ENCODE results near the gene NOP14. TPM values are rescaled to one million over a fixed set of nuclear protein-coding genes. Genes with fewer than 3 reads are reported as not detected.

NOP14 gene
- total RNA-seq, 1 experiment from 2014 or later: 50.1 TPM

DNA sequence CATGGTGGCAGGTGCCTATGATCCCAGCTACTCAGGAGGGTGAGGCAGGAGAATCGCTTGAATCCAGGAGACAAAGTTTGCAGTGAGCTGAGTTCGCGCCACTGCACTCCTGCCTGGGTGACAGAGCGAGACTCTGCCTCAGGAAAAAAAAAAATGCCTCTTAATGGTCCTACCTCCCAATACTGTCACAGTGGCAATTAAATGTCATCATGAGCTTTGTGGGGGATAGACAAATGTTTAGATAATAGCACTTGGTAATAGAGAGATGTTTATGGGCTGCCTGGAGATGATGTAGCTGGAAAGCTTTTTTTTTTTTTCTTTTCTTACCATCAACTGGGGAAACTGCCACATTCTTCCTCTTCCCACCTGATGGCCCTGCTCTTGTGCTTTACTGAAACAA is 33.2 kb upstream of the NOP14 start:
- Histone ChIP-seq H3K4me1 (ENCODE audit: insufficient read depth, low read length) (no peaks in the 10 kb centered on the region), H3K79me1 (ENCODE audit: insufficient read depth, low read depth, low read length, poor library complexity, severe bottlenecking) (no peaks in the 10 kb centered on the region), H3T11ph (ENCODE audit: low read length) (no peak overlapping the region), H4K8ac (replicated peaks; ENCODE audit: insufficient read length, low read depth, low read length) (no peak overlapping the region), H3K9ac (ENCODE audit: extremely low read depth, insufficient read length, low read length) (no peak overlapping the region), H2AK5ac (ENCODE audit: insufficient read length, low read length) (no peak overlapping the region), H2BK12ac (ENCODE audit: insufficient read length, low read depth, low read length) (no peak overlapping the region), H4K20me1 (ENCODE audit: control insufficient read depth, insufficient read depth, insufficient read length) (no peaks in the 10 kb centered on the region), H3K4me2 (ENCODE audit: insufficient read depth, insufficient read length, low read length) (no peak overlapping the region), H3K27ac (ENCODE audit: insufficient read length, low read depth, low read length) (no peak overlapping the region), H3K4ac (ENCODE audit: low read depth, low read length) (no peak overlapping the region), H2BK120ac (ENCODE audit: low read depth, low read length, poor library complexity, severe bottlenecking) (no peak overlapping the region), H3K23me2 (ENCODE audit: insufficient read length, low read depth, low read length, poor library complexity, severe bottlenecking) (no peaks in the 10 kb centered on the region), H4K5ac (ENCODE audit: insufficient read length, low read depth, low read length) (no peak overlapping the region), H3K9me3 (ENCODE audit: control insufficient read depth, low read depth, low read length) (no peaks in the 10 kb centered on the region), H2BK5ac (ENCODE audit: insufficient read length, low read length) (no peak overlapping the region), H2BK15ac (ENCODE audit: low read depth, low read length) (no peak overlapping the region), H3K23ac (ENCODE audit: insufficient read length, low read depth, low read length) (no peak overlapping the region), H2AFZ (ENCODE audit: low read length) (no peak overlapping the region), H3K56ac (ENCODE audit: insufficient read length, low read depth, low read length) (no peak overlapping the region), H3K18ac (ENCODE audit: insufficient read length, low read depth, low read length) (no peak overlapping the region), H3K14ac (ENCODE audit: insufficient read depth, low read length) (no peak overlapping the region), H3K27me3 (ENCODE audit: insufficient read depth, low read length) (no peaks in the 10 kb centered on the region), H3K79me2 (ENCODE audit: insufficient read depth, low read length) (no peaks in the 10 kb centered on the region), H4K91ac (ENCODE audit: insufficient read length, low read depth, low read length) (no peak overlapping the region), H2BK20ac (ENCODE audit: low read depth, low read length, poor library complexity, severe bottlenecking) (no peak overlapping the region)
- Mint-ChIP-seq H3K4me3 (no peak overlapping the region), H3K27ac (0 out of 7 replicates have a peak overlapping the region, but pooled peaks of 1 of the 3 experiments have one; percentile 27), H3K27me3 (ENCODE audit: low read depth) (no peaks in the 10 kb centered on the region; the same call in 1 of the 2 replicates), H3K9me3 (no peaks in the 10 kb centered on the region), H3K36me3 (ENCODE audit: insufficient read depth in 1 of 3, low read depth in 3 of 3) (no peaks in the 10 kb centered on the region), H3K4me1 (no peaks in the 10 kb centered on the region)
- TF ChIP-seq, protein P1, sequence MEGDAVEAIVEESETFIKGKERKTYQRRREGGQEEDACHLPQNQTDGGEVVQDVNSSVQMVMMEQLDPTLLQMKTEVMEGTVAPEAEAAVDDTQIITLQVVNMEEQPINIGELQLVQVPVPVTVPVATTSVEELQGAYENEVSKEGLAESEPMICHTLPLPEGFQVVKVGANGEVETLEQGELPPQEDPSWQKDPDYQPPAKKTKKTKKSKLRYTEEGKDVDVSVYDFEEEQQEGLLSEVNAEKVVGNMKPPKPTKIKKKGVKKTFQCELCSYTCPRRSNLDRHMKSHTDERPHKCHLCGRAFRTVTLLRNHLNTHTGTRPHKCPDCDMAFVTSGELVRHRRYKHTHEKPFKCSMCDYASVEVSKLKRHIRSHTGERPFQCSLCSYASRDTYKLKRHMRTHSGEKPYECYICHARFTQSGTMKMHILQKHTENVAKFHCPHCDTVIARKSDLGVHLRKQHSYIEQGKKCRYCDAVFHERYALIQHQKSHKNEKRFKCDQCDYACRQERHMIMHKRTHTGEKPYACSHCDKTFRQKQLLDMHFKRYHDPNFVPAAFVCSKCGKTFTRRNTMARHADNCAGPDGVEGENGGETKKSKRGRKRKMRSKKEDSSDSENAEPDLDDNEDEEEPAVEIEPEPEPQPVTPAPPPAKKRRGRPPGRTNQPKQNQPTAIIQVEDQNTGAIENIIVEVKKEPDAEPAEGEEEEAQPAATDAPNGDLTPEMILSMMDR (conservative IDR thresholded peaks at IDR 0.05): no peak
- no CpG with 5 or more reads among the region's 4 CpGs for WGBS (ENCODE audit: extremely low coverage, insufficient read length, low lambda C conversion rate)
- no peak for DNase-seq

Measured in H9 (cell line).